Measurements from ENCODE around the gene TTYH1.
"Not testable (repeated sequence)": the region's sequence is repeated elsewhere in the genome, so short reads cannot be mapped to it uniquely, and the experiment has no call there.

Gene TTYH1

DNA sequence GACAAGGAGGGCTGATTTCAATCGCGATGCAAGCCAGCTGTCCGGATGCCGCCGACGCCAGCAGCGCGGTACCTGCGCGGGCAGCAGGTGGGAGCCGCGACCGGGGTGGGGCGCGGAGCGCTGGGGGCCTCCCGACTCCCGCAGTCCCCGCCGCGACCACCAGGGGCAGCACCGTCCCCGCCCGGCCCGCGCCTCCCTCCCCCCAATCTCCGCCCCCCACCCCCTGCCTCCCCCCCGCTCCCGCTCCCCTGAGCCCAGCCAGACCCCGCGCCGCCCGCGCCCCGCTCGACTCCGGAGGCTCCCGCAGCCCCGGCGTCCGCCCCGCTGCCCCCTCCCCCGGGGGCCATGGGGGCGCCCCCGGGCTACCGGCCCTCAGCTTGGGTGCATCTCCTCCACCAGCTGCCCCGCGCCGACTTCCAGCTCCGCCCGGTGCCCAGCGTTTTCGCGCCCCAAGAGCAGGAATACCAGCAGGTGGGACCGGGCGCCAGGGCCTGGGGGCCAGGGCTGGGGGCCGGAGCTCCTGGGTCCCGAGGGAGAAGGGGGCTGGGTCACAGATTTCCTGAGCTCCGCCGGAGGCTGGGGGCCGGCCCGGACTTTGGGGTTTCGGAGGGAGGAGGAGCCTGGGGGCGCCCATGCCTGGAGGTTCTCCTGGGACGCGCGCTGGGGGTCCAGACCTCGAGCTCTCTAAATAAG is at the start of gene TTYH1:
TTYH1 (plus strand) TSS at position 257 of the 693 bp plus-strand sequence; CDS start at position 346, 89 bp downstream.
- no peak for ATAC-seq
- TF ChIP-seq ZNF70 (CRISPR knock-in tag; IDR thresholded peaks at IDR 0.05) = no peak
- no peak for TF ChIP-seq GLIS3 (CRISPR knock-in tag; IDR thresholded peaks at IDR 0.05)
- TF ChIP-seq OSR1 (CRISPR knock-in tag; IDR thresholded peaks at IDR 0.05) = no peak

DNA sequence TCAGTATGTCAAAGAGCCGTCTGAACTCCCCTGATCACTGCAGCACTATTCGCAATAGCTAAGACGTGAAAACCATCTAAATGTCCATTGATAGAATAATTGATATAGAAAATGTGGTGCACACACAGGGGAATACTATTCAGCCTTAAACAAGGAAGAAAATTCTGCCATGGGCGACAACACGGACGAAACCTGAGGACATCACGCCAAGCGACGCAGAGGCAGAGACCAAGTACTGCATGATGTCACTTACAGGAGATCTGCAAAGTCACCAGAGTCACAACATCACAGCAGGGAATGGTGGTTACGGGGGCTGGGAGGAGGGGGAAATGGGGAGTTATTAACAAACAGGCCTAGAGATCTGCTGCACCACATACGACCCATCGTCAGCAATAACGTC is 49.5 kb upstream of the TTYH1 start:
- ATAC-seq = not testable (repeated sequence)

DNA sequence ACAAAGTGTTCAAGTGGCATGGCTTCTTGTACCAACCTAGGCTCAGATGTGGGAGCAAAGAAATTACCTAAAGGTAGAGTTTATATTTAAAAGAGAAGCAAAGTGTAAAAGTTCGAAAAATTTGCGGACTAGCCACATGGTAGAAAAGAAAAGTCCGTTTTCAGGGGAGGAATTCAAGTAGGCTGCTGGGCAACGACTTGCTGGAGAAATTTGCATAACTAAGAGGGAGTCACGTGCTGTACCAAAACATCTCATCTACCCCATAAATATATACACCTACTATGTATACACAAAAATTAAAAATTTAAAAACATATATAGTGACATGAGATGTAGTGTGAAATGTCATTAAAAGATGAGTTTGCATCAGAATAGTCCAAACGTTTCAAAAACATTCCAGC is 48.5 kb upstream of the TTYH1 start:
- no peak for ATAC-seq
- no peak for TF ChIP-seq TCF4 (CRISPR knock-in tag; IDR thresholded peaks at IDR 0.05; ENCODE audit: borderline replicate concordance)
- TF ChIP-seq PPARA (CRISPR knock-in tag; IDR thresholded peaks at IDR 0.05; ENCODE audit: borderline replicate concordance) = no peak
- TF ChIP-seq, protein P1, sequence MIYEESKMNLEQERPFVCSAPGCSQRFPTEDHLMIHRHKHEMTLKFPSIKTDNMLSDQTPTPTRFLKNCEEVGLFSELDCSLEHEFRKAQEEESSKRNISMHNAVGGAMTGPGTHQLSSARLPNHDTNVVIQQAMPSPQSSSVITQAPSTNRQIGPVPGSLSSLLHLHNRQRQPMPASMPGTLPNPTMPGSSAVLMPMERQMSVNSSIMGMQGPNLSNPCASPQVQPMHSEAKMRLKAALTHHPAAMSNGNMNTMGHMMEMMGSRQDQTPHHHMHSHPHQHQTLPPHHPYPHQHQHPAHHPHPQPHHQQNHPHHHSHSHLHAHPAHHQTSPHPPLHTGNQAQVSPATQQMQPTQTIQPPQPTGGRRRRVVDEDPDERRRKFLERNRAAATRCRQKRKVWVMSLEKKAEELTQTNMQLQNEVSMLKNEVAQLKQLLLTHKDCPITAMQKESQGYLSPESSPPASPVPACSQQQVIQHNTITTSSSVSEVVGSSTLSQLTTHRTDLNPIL (CRISPR knock-in tag; IDR thresholded peaks at IDR 0.05; ENCODE audit: low read depth) = no peak
- TF ChIP-seq, protein P2, sequence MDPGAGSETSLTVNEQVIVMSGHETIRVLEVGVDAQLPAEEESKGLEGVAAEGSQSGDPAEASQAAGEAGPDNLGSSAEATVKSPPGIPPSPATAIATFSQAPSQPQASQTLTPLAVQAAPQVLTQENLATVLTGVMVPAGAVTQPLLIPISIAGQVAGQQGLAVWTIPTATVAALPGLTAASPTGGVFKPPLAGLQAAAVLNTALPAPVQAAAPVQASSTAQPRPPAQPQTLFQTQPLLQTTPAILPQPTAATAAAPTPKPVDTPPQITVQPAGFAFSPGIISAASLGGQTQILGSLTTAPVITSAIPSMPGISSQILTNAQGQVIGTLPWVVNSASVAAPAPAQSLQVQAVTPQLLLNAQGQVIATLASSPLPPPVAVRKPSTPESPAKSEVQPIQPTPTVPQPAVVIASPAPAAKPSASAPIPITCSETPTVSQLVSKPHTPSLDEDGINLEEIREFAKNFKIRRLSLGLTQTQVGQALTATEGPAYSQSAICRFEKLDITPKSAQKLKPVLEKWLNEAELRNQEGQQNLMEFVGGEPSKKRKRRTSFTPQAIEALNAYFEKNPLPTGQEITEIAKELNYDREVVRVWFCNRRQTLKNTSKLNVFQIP (CRISPR knock-in tag; IDR thresholded peaks at IDR 0.05; ENCODE audit: borderline replicate concordance, low read depth) = no peak
- no peak for TF ChIP-seq ZNF8 (CRISPR knock-in tag; IDR thresholded peaks at IDR 0.05)
- TF ChIP-seq ZC3H10 (CRISPR knock-in tag; IDR thresholded peaks at IDR 0.05) = no peak
- no peak for TF ChIP-seq ZFP3 (CRISPR knock-in tag; IDR thresholded peaks at IDR 0.05)
- TF ChIP-seq, protein P3, sequence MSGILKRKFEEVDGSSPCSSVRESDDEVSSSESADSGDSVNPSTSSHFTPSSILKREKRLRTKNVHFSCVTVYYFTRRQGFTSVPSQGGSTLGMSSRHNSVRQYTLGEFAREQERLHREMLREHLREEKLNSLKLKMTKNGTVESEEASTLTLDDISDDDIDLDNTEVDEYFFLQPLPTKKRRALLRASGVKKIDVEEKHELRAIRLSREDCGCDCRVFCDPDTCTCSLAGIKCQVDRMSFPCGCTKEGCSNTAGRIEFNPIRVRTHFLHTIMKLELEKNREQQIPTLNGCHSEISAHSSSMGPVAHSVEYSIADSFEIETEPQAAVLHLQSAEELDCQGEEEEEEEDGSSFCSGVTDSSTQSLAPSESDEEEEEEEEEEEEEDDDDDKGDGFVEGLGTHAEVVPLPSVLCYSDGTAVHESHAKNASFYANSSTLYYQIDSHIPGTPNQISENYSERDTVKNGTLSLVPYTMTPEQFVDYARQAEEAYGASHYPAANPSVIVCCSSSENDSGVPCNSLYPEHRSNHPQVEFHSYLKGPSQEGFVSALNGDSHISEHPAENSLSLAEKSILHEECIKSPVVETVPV (CRISPR knock-in tag; IDR thresholded peaks at IDR 0.05) = no peak
- TF ChIP-seq TOX (CRISPR knock-in tag; IDR thresholded peaks at IDR 0.05; ENCODE audit: borderline replicate concordance) = no peak
- no peak for TF ChIP-seq CSDC2 (CRISPR knock-in tag; IDR thresholded peaks at IDR 0.05)
- TF ChIP-seq, protein P4, sequence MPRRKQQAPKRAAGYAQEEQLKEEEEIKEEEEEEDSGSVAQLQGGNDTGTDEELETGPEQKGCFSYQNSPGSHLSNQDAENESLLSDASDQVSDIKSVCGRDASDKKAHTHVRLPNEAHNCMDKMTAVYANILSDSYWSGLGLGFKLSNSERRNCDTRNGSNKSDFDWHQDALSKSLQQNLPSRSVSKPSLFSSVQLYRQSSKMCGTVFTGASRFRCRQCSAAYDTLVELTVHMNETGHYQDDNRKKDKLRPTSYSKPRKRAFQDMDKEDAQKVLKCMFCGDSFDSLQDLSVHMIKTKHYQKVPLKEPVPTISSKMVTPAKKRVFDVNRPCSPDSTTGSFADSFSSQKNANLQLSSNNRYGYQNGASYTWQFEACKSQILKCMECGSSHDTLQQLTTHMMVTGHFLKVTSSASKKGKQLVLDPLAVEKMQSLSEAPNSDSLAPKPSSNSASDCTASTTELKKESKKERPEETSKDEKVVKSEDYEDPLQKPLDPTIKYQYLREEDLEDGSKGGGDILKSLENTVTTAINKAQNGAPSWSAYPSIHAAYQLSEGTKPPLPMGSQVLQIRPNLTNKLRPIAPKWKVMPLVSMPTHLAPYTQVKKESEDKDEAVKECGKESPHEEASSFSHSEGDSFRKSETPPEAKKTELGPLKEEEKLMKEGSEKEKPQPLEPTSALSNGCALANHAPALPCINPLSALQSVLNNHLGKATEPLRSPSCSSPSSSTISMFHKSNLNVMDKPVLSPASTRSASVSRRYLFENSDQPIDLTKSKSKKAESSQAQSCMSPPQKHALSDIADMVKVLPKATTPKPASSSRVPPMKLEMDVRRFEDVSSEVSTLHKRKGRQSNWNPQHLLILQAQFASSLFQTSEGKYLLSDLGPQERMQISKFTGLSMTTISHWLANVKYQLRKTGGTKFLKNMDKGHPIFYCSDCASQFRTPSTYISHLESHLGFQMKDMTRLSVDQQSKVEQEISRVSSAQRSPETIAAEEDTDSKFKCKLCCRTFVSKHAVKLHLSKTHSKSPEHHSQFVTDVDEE (CRISPR knock-in tag; IDR thresholded peaks at IDR 0.05) = no peak
- no peak for TF ChIP-seq ARNTL (CRISPR knock-in tag; IDR thresholded peaks at IDR 0.05; ENCODE audit: borderline replicate concordance, low read depth)
- TF ChIP-seq ISL1 (CRISPR knock-in tag; IDR thresholded peaks at IDR 0.05) = no peak
- no peak for TF ChIP-seq ZNF70 (CRISPR knock-in tag; IDR thresholded peaks at IDR 0.05)
- no peak for TF ChIP-seq ZNF565 (CRISPR knock-in tag; conservative IDR thresholded peaks at IDR 0.05; ENCODE audit: low read depth)

DNA sequence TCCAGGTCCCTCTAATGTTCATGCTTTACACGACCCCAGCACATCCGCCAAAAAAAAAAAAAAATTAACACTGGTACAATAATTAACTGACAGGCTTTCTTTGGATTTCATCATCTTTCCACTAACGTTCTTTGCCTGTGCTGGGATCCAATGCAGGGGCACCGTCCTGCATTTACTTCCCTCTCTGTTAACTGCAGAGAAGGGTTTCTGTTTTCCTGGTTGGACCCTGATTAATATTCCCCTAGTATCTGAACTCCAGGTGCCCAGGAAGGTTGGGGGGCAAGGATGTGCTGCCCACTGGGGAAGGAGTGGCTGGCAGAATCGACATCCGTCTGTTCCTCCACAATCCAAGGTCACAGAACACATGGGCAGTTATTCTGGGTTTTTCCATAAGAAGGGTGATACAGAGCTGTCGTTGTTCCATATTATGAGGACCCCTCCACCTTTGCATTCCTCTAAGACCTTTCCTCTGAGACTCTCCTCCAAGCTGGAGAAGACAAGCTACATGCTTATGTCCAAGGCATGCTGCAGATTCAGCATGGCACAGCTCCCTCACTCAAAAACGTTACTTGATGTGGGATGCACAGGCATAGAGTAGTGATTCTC is 46.1 kb upstream of the TTYH1 start:
- no peak for ATAC-seq
- TF ChIP-seq ZNF8 (CRISPR knock-in tag; IDR thresholded peaks at IDR 0.05) (no peak), RARB (CRISPR knock-in tag; IDR thresholded peaks at IDR 0.05) (no peak), GLIS3 (CRISPR knock-in tag; IDR thresholded peaks at IDR 0.05) (no peak), ESRRG (CRISPR knock-in tag; IDR thresholded peaks at IDR 0.05) (no peak), BACH2 (CRISPR knock-in tag; IDR thresholded peaks at IDR 0.05; ENCODE audit: borderline replicate concordance) (no peak), TOX (CRISPR knock-in tag; IDR thresholded peaks at IDR 0.05; ENCODE audit: borderline replicate concordance) (no peak), SNAI2 (CRISPR knock-in tag; IDR thresholded peaks at IDR 0.05) (no peak), ZFP3 (CRISPR knock-in tag; IDR thresholded peaks at IDR 0.05) (no peak)
- TF ChIP-seq, protein P1 (CRISPR knock-in tag; IDR thresholded peaks at IDR 0.05; ENCODE audit: low read depth) = no peak

DNA sequence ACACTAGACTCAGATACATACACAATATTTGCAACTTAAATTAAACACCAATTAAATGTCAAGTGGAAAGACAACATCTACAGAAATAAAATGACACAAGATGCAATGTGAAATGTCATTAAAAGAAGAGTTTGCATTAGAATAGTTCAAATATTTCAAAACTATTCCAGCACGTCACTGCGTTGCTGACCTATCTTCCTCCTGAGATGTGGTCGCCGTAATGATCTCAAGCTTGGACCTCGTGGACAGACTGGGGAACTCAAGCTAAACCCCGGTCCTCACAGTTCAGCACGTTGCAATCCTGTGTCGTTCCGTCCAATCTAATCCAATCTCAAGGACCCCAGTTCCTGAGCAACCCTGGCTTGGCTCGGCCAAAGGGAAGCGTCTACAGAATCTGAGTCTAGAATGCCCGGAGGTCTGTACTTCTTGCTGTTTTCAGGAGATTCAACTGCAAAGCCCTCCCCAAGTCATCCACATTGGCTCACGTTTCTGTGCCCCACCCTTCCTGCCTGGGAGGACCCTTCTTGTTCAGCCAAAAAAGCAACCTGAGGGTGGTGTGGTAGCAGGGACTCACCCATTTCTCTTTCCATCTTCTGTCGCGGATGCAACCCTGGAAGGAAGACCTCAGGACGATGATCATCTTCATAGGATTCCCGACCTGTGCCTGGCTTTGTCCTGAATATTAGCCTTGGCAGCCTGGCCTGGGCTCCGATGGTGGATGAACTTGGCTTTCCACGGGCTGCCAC is 45.4 kb upstream of the TTYH1 start:
- ATAC-seq = not testable (repeated sequence)

DNA sequence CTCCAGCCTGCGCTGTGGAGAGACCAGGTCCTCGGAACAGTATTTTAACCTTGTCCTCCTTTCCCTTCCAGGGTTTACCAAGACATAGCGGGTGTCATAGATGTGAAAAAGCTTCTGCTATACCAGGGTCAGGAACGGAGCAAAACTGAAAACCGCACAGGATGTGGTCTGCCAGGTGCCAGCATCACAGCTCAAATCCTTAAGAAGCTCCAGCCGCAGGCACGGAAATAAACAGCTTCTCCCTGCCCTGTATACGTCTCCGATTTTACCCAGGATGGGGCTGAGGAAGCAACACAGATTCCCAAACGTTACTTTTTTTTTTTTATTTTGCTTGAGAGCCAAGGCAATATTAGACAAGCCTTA is 44.8 kb upstream of the TTYH1 start:
- not testable (repeated sequence) for ATAC-seq

DNA sequence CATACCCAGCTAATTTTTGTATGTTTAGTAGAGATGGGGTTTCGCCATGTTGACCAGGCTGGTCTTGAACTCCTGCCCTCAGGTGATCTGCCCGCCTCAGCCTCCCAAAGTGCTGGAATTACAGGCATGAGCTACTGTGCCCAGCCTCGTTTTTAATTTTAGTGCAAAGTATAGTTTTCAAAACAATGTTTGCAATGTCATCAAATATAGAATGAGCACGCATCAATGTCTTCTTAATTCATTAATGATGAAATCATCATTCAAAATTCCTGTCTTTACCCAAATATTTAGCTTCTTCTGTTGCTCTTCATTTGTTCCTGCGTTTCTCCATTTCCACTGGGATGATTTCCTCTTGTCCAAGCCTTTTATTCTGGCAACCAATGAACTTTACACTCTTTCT is 43.8 kb upstream of the TTYH1 start:
- not testable (repeated sequence) for ATAC-seq
